GM18499 (cell line): ENCODE measurements around the gene ABR.
"Not testable (repeated sequence)": the region's sequence is repeated elsewhere in the genome, so short reads cannot be mapped to it uniquely, and the experiment has no call there.

Source experiments
- ATAC-seq: cut with Tn5 transposase; IDR thresholded peaks from one replicate; pipeline ENCODE4 v1.9.1; 2021; ENCODE audit warnings: moderate number of reproducible peaks; ENCODE audit not compliant: insufficient read depth, unreplicated experiment

Gene ABR

DNA sequence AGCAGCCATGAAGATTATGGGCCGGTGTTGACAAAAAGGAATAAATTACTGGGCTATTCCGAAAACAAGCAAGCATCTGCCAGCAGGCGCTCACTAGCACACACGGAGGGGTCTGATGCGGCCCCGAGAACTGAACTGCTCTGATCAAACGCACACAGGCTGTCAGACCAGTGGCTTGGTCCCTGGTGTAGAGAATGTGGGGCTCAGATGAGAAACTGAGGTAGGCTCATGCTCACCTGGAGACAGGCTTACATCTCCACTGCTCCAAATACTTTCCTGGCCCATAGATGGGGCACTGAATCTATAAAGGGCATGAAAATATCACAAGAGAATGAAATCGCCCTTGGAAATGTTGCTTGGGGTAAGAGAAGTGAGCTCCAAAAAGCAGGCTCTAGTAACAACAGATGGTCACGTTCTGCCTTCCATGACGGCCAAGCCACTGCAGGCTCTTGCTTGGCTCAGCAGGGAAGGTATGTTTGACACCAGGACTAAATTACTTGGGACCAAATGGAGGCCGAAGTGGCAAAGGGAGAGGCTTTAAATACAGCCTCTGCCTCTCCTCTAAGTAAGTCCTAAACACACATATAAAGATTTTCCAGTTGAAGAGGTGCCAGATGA is 5.4 kb downstream of the ABR start:
- ATAC-seq = no peak

DNA sequence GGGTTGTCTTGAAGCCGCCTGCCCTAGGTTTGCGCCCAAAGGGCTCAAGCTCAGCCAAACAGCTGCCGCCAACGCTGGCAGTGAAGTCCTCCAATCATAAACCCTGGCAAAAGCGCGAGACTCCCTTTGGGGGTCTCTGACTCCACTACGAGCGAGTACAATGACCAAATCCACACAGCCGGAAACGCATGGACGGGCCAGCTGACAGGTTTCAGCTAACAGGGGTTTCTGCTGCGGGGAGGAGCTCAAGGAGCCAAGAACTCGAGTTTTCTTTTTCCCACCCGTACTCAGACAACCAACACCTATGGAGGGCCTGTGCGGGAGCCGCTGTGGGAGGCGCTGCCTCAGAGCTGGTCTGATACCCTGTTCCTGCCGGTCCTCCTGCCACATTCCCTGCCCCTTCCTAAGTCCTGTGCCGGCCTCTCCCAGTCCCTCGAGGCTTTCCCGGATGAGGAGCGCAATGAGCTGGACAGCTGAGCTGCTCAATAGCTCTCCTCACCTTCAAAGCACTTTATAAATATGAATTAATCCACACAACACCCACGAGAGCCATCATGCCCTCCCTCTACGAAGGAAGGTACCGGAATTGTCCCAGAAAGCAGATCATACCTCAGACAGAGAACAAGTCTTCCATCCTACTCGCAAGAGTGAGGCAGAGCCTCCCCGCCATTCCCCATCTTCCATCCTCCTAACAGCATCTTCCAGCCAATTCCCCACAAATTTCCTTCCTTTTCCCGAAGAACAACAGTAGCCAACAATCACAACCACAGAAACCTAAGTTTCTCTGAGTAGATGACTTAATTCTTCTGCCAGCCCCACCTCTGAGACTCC is 6.1 kb downstream of the ABR start:
- no peak for ATAC-seq

DNA sequence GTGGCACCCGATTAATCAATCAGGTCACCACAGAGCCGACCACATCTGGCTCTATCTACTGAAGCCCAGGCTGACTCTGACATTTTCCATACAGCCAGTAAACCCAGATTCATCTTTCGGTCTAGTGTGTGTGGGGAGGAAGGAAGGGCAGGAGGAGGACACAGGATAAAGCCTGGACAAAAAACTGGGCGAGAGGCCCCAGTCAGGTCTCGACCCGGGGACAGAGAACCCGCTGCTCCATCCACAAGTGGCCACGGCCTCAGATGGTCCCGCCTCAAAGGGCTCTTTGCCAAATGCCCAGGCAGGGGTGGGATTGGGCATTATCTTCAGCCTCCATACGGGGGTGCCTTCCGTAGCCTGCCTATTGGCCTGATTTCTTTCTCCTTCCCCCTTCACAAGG is 7.8 kb downstream of the ABR start:
- no peak for ATAC-seq

DNA sequence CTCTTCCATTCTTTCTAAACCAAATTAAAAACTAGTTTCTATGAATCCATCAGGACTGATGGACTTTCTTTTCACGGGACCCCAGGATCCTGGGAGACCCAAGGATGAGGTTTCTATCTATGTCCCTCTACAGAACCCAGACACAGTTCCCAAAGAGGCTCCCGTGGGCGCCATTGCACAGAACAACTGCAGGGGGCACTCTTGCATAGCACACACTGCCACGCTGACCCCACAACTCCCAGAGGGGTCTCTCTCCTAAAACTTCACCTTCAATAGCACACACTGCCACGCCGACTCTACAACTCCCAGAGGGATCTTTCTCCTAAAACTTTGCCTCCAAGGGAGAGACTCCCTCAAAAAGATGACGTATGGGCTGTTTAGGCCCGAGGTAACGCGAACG is 9.0 kb downstream of the ABR start:
- no peak for ATAC-seq

DNA sequence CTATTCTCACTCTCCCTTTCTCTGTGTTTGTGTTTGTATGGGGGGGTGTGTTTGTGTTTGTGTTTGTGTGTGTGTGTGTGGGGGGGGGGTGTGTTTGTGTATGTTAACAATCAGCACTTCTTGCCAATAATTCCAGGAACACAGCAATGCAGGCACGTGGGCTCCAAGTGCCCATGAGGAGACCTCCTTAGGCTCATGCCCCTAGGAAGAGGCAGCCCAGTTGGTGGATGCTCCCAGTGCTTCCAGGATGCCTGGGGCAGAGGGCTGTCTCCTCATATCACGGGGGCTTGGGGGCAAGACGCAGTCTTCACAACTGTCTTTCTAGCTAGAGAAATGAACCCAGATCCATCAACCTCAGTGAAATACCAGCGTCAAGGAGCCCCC is 9.9 kb downstream of the ABR start:
- ATAC-seq = no peak

DNA sequence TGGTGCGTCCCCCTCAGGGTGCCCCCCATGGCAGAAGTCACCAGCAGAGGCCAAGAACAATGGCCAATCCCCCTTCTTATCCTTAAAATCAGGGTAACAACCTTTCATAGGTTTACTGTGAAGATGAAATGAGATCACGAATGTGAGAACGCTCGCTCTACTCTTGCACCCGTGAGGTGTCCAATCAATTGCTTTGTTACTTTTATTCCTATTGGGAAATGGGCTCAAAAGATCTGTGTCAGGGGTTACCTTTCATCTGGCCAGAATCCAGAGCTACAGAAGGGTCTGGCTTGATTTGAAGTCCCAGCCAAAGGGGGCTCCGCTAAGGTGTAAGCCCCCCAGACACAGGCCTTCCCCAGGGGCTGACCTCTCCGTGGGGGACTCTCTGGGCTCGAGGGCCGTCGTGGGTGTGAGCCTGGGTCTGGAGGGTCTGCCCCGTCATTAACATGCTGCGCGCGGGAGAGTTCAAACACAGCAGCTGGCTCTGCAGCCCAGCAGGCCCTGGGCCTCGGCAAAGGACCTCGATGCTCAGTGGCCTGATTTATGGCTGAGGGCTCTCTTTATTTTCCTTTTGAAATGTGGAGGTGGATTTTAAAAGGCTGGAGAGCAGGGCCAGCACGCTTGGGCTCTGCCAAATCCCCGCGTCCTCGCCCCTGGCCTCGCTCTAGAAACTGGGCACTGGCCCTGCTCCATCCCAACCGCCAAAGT is 10.4 kb downstream of the ABR start:
- no peak for ATAC-seq

DNA sequence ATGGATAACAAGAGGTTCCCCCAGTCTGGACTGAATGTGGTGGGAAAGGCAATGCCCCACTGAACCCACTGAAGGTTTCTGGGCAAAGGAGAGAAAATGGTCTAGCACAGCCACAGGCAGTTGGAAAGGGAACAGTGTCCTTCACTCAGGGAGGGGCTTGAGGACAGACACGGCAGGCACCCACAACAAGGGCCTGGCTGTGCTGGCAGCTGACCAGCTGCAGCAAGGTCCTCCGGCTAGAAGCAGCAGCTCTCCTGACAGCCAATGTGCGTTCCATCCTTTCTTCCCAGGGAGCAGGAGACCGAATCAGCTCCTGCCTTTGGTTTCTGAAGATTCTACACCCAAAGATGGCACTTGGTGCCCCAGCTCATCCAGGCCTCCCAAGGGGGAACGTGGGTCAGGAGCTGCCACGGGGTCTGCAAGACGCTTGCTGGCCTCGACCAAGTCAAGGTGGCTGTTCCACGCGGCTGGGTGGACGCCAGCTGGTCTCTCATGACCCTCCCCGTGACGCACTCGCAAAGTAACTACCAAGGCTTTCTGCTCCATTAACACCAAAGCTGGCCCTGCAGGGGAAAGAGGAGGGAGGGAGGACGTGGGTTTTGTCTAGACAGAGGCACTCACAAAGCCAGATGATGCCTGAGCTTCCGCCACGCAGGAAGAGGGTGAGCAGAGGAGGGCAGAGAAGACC is 11.1 kb downstream of the ABR start:
- no peak for ATAC-seq

DNA sequence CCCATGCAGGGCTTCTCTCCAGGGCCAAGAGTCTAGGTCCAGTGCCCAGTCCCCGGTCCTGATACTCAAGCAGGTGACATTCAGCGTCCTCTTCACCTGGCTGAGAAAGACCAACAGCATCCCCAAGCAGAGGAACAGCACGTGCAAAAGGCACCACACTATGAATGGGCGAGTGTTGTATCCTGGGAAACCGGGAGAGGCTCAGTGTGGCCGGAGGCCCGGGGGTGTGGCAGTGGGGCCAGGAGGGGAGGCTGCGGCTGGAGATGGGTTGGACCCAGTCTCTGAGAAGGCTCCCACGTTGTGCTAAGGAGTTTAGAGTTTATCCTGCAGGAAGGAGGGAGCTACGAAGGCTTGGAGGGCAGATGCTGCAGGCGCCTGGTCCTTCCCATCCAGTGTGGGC is 13.5 kb downstream of the ABR start:
- no peak for ATAC-seq

DNA sequence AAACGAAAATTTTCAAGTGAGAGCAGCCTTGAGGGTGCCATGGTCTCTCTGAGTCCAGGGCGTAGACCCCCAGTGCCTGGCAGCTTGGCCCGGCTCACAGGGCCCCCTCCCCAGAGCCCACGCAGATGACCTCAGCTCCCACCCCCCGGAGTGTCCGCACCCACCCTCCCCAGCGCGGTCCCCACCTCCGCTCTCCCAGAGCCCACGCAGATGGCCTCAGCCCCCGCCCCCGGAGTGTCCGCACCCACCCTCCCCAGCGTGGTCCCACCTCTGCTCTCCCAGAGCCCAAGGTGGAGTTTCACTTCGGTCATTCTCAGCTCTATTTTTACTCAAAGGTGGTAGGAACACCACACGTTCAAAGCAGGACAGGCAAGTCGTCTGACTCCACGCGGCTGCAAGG is 13.9 kb downstream of the ABR start:
- no peak for ATAC-seq

DNA sequence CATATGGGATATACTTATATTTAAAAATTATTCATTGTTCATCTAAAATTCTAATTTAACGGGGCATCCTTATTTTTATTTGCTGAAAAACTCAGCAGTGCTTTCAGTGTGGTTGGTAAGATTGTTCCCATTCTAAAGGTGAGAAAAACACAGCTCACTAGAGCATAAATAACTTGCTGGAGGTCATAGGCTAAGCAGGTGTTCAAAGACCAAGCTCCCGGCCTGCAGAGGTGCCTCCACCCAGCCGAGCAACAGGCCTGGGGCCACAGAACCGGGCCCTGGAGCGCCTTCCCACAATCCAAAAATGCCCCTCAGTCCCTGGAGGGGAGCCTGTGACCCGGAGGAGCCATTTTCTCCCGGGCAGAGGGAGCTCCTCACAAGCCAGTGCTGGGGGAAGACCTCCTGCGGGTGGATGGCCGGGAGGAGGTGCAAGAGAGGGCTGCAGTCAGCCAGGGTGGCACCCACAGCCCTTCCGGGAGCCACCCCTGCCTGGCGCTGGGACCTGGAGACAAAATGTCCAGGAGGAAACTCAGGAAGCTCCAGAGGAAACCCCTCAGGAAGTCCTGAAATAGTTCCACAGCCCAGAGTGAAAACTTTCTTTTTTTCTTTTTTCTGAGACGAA is 14.7 kb downstream of the ABR start:
- ATAC-seq = no peak

DNA sequence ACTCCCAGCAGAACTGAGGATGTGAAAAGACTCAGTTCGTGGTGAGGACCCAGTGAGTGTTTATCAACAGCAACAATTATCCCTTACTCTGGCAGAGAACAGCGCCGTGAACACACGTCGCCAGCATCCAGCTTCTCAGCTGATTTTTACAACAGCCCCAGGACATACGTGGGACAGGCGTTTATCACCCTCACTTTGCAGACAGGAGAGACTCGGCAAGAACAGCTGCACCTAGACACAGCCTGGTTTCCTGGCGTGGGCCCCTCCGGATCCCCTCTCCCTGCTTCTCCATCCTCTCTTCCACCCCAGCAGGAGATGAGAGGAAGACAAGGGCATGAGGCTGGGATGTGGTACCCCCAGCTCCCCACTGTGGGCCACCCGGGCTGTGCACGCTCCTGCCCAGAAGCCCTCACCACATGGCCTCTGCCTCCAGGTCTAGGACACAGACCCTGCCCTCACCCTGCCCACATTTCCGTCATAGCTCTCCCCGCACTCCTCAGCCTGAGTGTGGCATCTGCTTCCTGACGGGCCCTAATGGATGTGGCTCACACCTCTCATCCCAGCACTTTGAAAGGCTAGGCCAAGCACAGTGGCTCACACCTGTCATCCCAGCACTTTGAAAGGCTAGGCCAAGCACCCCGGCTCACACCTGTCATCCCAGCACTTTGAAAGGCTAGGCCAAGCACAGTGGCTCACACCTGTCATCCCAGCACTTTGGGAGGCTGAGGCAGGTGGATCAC is 17.5 kb downstream of the ABR start:
- no peak for ATAC-seq

DNA sequence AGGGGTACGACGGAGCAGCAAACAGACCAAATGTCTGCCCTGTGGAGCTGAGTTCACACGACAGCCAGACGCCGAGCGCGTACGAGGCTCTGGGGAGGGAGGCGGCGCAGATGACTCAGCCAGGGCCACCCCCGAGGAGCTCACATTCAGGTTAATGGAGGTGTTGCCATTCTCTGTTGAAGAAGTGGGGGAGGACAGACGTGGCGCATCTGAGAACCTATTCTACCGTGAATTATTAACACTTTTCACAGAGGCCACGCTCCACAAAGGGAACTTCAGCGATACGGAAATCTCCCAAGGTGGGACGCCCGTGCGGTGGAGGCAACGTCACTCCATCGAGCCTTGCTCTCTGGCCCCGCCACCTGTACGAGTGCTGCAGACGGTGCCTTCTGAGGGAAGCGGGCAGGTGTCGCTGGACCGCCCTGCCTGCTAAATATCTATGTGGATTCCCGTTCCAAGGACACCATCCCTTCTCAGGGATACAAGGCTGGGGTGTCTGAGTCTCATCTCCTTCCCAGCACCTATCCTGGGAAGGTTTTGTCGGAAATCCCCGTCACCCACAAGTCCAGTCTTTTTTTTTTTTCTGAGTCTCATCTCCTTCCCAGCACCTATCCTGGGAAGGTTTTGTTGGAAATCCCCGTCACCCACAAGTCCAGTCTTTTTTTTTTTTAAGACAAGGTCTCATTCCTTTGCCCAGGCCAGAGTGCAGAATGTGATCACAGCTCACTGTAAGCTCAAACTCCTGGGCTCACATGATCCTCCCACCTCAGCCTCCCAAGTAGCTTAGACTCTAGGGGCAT is 19.0 kb downstream of the ABR start:
- no peak for ATAC-seq

DNA sequence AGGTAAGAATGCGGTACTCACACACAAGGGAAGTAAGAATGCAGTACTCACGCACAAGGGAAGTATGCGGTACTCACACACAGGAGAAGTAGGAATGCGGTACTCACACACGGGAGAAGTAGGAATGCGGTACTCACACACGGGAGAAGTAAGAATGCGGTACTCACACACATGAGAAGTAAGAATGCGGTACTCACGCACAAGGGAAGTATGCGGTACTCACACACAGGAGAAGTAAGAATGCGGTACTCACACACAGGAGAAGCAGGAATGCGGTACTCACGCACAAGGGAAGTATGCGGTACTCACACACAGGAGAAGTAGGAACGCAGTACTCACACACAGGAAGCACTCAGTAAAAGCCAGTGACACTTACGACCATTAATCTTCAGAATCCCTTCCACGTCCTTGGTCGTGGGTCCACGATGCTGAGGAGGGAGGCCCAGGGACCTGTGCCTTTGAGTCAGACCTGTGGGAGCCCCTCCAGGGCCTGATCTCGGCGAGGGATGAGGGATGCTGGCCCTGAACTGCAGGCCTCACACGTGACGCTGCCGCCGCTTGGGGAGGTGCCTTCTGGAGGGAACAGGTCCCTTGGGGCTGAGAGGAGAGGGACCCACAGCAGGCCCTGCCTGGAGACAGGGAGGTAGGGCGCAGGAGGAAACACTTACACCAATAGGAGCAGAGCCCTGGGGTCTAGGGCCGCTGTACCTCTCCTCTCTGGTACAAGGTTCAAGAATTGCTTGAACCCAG is 20.2 kb downstream of the ABR start:
- ATAC-seq = no peak

DNA sequence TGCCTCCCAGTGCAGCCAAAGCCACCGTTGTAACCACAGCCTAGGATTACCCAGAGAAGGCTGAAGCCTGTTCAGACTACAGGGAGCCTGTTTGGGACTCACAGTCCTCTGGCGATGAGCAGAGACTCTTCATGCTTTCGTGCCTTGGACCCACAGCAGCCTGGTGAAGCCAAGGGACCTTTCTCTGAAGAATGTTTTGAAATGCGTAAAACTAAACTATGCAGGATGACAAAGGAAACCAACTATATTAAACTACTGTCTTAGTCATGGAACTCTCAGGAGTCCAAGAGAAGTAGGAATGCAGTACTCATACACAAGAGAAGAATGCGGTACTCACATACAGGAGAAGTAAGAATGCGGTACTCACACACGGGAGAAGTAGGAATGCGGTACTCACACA is 20.9 kb downstream of the ABR start:
- ATAC-seq = no peak

DNA sequence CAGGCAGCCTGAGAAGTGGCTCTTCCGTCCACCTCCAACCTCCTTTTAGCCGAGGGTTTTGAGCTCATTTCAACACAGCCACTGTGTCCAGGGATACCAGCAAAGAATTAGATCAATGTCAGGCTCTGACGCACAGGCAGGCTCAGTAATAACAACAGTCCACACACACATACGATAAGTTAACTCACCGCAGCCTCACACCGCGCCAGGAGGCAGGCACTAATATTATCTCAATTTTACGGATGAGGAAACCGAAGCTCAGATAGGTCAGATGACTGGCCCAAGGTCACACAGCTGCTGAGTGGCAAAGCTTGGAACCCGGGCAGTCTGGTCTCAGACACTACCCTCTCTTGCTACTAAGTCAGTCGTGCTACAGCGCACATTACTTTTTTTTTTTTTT is 22.9 kb downstream of the ABR start:
- no peak for ATAC-seq

DNA sequence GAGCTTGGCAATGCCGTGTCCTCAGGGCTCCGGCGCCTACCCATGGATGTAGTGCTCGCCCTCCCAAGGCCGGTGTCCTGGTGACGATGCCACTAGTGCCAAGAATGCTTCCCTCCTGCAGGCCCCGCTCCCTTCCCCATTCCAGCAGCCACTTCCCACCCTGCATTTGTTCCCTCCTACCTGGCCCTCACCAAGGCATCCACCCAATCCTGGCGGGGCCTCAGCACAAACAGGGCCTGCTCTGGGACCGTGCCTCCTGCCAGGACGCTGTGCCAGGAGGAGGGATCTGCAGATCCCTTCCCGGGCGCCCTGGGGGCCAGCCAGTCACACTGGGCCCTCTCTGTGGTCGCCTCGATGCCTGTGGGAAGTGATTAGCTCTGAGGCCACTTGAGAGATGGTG is 25.1 kb downstream of the ABR start:
- ATAC-seq = no peak

DNA sequence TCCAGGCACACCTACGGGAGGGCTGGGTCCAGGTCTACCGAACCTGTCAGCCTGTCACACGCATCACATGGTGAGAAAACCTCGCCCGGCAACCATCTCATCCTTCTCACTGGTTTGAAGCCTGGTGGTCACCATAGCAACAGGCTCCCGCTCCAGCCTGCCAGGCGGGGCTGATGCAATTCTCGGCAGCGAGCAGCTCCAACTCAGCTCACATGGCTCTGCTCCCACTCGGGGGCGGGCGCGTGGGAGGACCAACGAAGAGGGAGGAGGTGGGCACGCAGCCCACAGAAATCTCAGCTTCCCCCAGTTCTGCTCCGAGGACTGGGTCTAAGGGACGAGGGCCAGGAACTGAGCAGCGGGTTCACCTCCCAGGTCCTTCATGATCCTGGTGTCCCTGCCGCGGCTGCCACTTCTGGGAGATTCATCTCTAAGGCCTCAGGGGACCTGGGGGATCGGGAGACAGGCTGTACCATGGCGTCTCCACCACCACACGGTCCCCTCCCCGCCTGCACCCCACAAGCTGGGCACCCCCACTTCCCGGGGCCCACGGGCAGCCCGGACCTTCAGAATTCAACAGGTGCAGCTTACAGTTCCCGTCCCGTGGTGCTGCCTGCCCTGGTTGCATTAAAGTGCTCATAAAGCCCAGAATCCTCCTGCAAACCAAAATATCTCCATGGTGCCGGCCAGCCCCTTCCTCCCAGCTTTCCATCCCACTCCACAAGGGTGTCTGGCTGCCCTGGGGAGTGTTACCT is 25.8 kb downstream of the ABR start:
- ATAC-seq = no peak

DNA sequence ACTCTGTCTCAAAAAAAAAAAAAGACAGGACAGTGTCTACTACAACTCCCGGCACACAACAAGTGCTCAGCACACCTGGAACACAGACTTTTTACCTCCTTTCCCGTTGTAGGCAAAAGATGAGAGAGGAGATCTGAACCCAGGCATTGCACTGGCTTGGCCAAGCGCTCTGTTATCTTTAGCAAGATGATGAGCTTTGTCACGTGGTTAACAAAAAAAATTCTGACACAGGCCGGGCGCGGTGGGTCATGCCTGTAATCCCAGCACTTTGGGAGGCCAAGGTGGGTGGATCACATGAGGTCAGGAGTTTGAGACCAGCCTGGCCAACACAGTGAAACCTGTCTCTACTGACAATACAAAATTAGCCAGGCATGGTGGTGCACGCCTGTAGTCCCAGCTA is 27.2 kb downstream of the ABR start:
- not testable (repeated sequence) for ATAC-seq
